ENCODE results near the gene CDKN1C.

CDKN1C gene

GRCh38 chr11:2846470-2846869 is 39.1 kb downstream of the CDKN1C start:
- no peak for DNase-seq (ENCODE audit: low spot score)

GRCh38 chr11:2846056-2846455 is 39.5 kb downstream of the CDKN1C start:
- no peak for DNase-seq (ENCODE audit: low spot score)

GRCh38 chr11:2844996-2845395 is 40.6 kb downstream of the CDKN1C start:
- DNase-seq (ENCODE audit: low spot score) = no peak

GRCh38 chr11:2844116-2844842 is 41.3 kb downstream of the CDKN1C start:
- DNase-seq (ENCODE audit: low spot score) = no peak

GRCh38 chr11:2843551-2843950 is 42.0 kb downstream of the CDKN1C start:
- peak; percentile 52 for DNase-seq (ENCODE audit: low spot score)

- DNase-seq (ENCODE audit: low spot score) = no peak
These were observed 42.7 kb downstream of the CDKN1C start for GRCh38 chr11:2842876-2843275.

GRCh38 chr11:2841411-2842190 is 44.0 kb downstream of the CDKN1C start:
- no peak for DNase-seq (ENCODE audit: low spot score)

GRCh38 chr11:2839395-2839943 is 46.1 kb downstream of the CDKN1C start:
- no peak for DNase-seq (ENCODE audit: low spot score)

- no peak for DNase-seq (ENCODE audit: low spot score)
These were observed 46.8 kb downstream of the CDKN1C start for GRCh38 chr11:2838676-2839294.

GRCh38 chr11:2838091-2838490 is 47.5 kb downstream of the CDKN1C start:
- no peak for DNase-seq (ENCODE audit: low spot score)

- no peak for DNase-seq (ENCODE audit: low spot score)
These were observed 47.9 kb downstream of the CDKN1C start for GRCh38 chr11:2837651-2838050.

GRCh38 chr11:2837096-2837601 is 48.4 kb downstream of the CDKN1C start:
- DNase-seq (ENCODE audit: low spot score) = peak; percentile 35

- no peak for DNase-seq (ENCODE audit: low spot score)
These were observed 49.1 kb downstream of the CDKN1C start for GRCh38 chr11:2836315-2837095.

GRCh38 chr11:2835751-2836150 is 49.8 kb downstream of the CDKN1C start:
- DNase-seq (ENCODE audit: low spot score) = no peak

GRCh38 chr11:2835296-2835695 is 50.3 kb downstream of the CDKN1C start:
- no peak for DNase-seq (ENCODE audit: low spot score)

GRCh38 chr11:2834503-2835273 is 50.9 kb downstream of the CDKN1C start:
- no peak for DNase-seq (ENCODE audit: low spot score)

GRCh38 chr11:2833716-2834502 is 51.7 kb downstream of the CDKN1C start:
- no peak for DNase-seq (ENCODE audit: low spot score)
